ENCODE results near the gene HSPBP1.
A peak's percentile ranks its signal among the peaks of the same experiment; 100 is the strongest.
"Not testable (repeated sequence)": the region's sequence is repeated elsewhere in the genome, so short reads cannot be mapped to it uniquely, and the experiment has no call there.

The HSPBP1 gene

DNA sequence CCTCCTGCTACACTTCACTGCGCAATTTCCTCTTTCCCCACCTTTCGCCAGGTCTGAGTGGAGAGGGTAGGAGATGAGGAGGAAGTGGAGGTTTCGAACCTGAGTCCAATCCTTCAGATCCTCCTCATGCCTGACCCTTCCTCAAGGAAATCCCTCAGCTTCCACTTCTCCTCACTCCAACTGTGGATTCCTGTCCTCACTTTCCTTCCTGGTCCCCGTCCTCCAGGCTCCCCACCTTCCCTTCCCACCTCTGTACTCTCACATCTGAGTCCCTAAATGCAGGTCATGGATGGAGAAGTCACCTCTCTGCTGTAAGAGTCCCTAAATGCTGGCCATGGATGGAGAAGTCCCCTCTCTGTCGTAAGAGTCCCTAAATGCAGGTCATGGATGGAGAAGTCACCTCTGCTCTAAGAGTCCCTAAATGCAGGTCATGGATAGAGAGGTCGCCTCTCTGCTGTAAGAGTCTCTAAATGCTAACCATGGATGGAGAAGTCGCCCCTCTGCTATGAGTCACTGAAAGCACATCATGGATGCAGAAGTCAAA, 54.4 kb downstream of the HSPBP1 start:
- H3K4me1 ChIP-seq (ENCODE audit: control insufficient read depth in 2 of 2, insufficient read depth in 1 of 2, low read depth in 1 of 2, low read length in 2 of 2) = peaks cover 0 to 2% of the 10 kb centered on the region in 2 donors
- no peak overlapping the region for H4K8ac ChIP-seq (ENCODE audit: low read depth, low read length)
- H3K9me3 ChIP-seq (replicated peaks in 1 of 2; ENCODE audit: control insufficient read depth in 2 of 2, insufficient read depth in 1 of 2, low read depth in 1 of 2, low read length in 2 of 2) = peaks cover 1% of the 10 kb centered on the region in 2 donors
- H2BK120ac ChIP-seq (ENCODE audit: low read depth, low read length) = no peak overlapping the region
- no peak for DNase-seq (ENCODE audit: low spot score)
- H4K91ac ChIP-seq (ENCODE audit: low read depth, low read length, poor library complexity) = no peak overlapping the region
- H3K23ac ChIP-seq (ENCODE audit: low read depth, low read length, poor library complexity) = no peak overlapping the region
- H3K9ac ChIP-seq (ENCODE audit: low read depth, low read length, poor library complexity) = peak overlapping the region; percentile 3
- no peak overlapping the region for H3K27ac ChIP-seq (replicated peaks; ENCODE audit: low read length)
- H2AFZ ChIP-seq (ENCODE audit: low read length) = no peak overlapping the region
- no peak overlapping the region for H3K4me2 ChIP-seq (ENCODE audit: insufficient read depth, low read length, poor library complexity, severe bottlenecking)
- H3K14ac ChIP-seq (ENCODE audit: low read length) = no peak overlapping the region
- no peak overlapping the region for H2BK15ac ChIP-seq (ENCODE audit: low read length)
- no peaks in the 10 kb centered on the region for H3K27me3 ChIP-seq (ENCODE audit: control insufficient read depth in 3 of 3, insufficient read depth in 3 of 3, low read depth in 1 of 3, low read length in 3 of 3)
- WGBS, 2 donors (ENCODE audit: extremely low coverage in 2 of 2, insufficient read length in 2 of 2, insufficient replicate concordance in 1 of 2) = no CpG with 5 or more reads among the region's 7 CpGs
- no peak overlapping the region for H3K4me3 ChIP-seq (ENCODE audit: low read length in 2 of 2)
- H3K36me3 ChIP-seq (replicated peaks in 1 of 2; ENCODE audit: control insufficient read depth in 2 of 2, insufficient read depth in 2 of 2, low read length in 2 of 2) = peaks cover 15 to 51% of the 10 kb centered on the region in 2 donors
- H2BK12ac ChIP-seq (ENCODE audit: low read length) = no peak overlapping the region
- peak overlapping the region; percentile 78 for H2BK5ac ChIP-seq (ENCODE audit: low read length)
- H3K4ac ChIP-seq (ENCODE audit: low read length) = no peak overlapping the region
- no peak overlapping the region for H2AK5ac ChIP-seq (ENCODE audit: low read depth, low read length)
- no peak overlapping the region for H3K18ac ChIP-seq (ENCODE audit: low read length)
- H3K79me1 ChIP-seq (ENCODE audit: low read depth, low read length) = peaks cover 4% of the 10 kb centered on the region

DNA sequence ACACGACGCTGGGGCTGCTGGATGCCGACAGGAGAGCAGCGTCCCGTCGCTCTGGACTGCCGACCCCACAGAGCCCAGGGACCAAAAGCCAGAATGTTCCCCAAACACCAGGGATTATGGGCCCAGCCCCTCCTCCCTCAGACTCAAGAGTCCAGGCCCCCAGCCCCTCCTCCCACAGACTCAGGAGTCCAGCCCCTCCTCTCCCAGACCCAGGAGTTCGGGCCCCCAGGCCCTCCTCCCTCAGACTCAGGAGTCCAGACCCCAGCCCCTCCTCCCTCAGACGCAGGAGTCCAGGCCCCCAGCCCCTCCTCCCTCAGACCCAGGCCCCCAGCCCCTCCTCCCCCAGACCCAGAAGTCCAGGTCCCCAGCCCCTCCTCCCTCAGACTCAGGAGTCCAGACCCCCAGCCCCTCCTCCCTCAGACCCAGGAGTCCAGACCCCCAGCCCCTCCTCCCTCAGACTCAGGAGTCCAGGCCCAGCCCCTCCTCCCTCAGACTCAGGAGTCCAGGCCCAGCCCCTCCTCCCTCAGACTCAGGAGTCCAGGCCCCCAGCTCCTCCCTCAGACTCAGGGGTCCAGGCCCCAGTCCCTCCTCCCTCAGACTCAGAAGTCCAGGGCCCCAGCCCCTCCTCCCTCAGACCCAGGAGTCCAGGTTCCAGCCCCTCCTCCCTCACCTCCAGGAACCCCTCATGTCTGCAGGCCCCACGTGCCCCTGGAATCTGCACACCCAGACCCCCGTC, 55.1 kb downstream of the HSPBP1 start:
- H2BK12ac ChIP-seq (ENCODE audit: low read length); H2BK15ac ChIP-seq (ENCODE audit: low read length); H2BK120ac ChIP-seq (ENCODE audit: low read depth, low read length); H4K91ac ChIP-seq (ENCODE audit: low read depth, low read length, poor library complexity); H3K4me1 ChIP-seq (ENCODE audit: control insufficient read depth in 2 of 2, insufficient read depth in 1 of 2, low read depth in 1 of 2, low read length in 2 of 2); H4K8ac ChIP-seq (ENCODE audit: low read depth, low read length); H3K27me3 ChIP-seq (ENCODE audit: control insufficient read depth in 3 of 3, insufficient read depth in 3 of 3, low read depth in 1 of 3, low read length in 3 of 3); H2AK5ac ChIP-seq (ENCODE audit: low read depth, low read length); DNase-seq (ENCODE audit: low spot score); H3K4me3 ChIP-seq (ENCODE audit: low read length in 2 of 2); H3K4me2 ChIP-seq (ENCODE audit: insufficient read depth, low read length, poor library complexity, severe bottlenecking); H3K9me3 ChIP-seq (replicated peaks in 1 of 2; ENCODE audit: control insufficient read depth in 2 of 2, insufficient read depth in 1 of 2, low read depth in 1 of 2, low read length in 2 of 2); H3K9ac ChIP-seq (ENCODE audit: low read depth, low read length, poor library complexity); H3K27ac ChIP-seq (replicated peaks; ENCODE audit: low read length); H3K14ac ChIP-seq (ENCODE audit: low read length); H3K23ac ChIP-seq (ENCODE audit: low read depth, low read length, poor library complexity); H3K18ac ChIP-seq (ENCODE audit: low read length); H2AFZ ChIP-seq (ENCODE audit: low read length); H3K4ac ChIP-seq (ENCODE audit: low read length); H3K79me1 ChIP-seq (ENCODE audit: low read depth, low read length): not testable (repeated sequence)
- WGBS, 2 donors (ENCODE audit: extremely low coverage in 2 of 2, insufficient read length in 2 of 2, insufficient replicate concordance in 1 of 2) = no CpG with 5 or more reads among the region's 11 CpGs
- H2BK5ac ChIP-seq (ENCODE audit: low read length) = peak overlapping the region; percentile 78
- H3K36me3 ChIP-seq (replicated peaks in 1 of 2; ENCODE audit: control insufficient read depth in 2 of 2, insufficient read depth in 2 of 2, low read length in 2 of 2) = peaks cover 15 to 44% of the 10 kb centered on the region in 2 donors

DNA sequence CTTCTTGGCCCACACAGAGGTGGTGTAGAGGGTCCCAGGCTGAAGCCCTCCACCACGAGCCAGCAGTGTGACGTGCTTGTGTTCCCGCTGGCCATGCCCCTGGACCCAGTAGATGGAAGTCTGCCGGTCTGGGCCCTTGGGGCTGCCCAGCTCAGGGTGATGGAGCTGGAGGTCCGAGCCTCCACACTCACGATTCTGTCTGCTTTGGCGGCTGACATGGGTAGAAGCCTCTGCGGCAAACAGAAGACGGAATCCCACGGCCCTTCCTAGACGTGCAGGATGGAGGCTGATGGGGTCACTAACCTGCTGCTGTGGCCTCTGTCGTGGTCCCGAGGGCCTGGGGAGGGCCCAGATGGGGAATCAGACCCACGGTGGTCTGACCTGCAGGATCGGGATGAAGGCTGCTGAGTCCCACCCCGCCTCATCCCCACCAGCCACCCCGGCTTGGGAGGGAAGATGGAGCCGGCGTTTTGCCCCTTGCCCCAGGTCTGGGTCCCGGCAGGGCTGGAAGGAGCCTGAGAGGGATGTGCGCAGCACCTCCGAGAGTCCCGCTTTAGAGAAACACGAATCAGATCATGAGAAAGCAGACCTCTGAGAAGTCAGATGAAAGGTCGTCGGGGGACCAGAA, 55.8 kb downstream of the HSPBP1 start:
- Histone ChIP-seq H4K8ac (ENCODE audit: low read depth, low read length) (no peak overlapping the region), H2BK15ac (ENCODE audit: low read length) (no peak overlapping the region), H2BK120ac (ENCODE audit: low read depth, low read length) (no peak overlapping the region), H3K23ac (ENCODE audit: low read depth, low read length, poor library complexity) (peak overlapping the region; percentile 12), H2BK5ac (ENCODE audit: low read length) (peak overlapping the region; percentile 53), H3K9me3 (replicated peaks in 1 of 2; ENCODE audit: control insufficient read depth in 2 of 2, insufficient read depth in 1 of 2, low read depth in 1 of 2, low read length in 2 of 2) (peaks cover 6 to 7% of the 10 kb centered on the region in 2 donors), H3K4me3 (ENCODE audit: low read length in 2 of 2) (no peak overlapping the region), H3K18ac (ENCODE audit: low read length) (peak overlapping the region; percentile 17), H3K27ac (replicated peaks; ENCODE audit: low read length) (no peak overlapping the region), H4K91ac (ENCODE audit: low read depth, low read length, poor library complexity) (no peak overlapping the region), H3K4me2 (ENCODE audit: insufficient read depth, low read length, poor library complexity, severe bottlenecking) (no peak overlapping the region), H2BK12ac (ENCODE audit: low read length) (peak overlapping the region; percentile 10), H3K36me3 (replicated peaks in 1 of 2; ENCODE audit: control insufficient read depth in 2 of 2, insufficient read depth in 2 of 2, low read length in 2 of 2) (peaks cover 15 to 38% of the 10 kb centered on the region in 2 donors), H2AFZ (ENCODE audit: low read length) (no peak overlapping the region), H2AK5ac (ENCODE audit: low read depth, low read length) (no peak overlapping the region), H3K27me3 (ENCODE audit: control insufficient read depth in 3 of 3, insufficient read depth in 3 of 3, low read depth in 1 of 3, low read length in 3 of 3) (no peaks in the 10 kb centered on the region), H3K79me1 (ENCODE audit: low read depth, low read length) (peaks cover 4% of the 10 kb centered on the region), H3K14ac (ENCODE audit: low read length) (peak overlapping the region; percentile 38), H3K4me1 (ENCODE audit: control insufficient read depth in 2 of 2, insufficient read depth in 1 of 2, low read depth in 1 of 2, low read length in 2 of 2) (peaks cover 0 to 2% of the 10 kb centered on the region in 2 donors), H3K4ac (ENCODE audit: low read length) (no peak overlapping the region), H3K9ac (ENCODE audit: low read depth, low read length, poor library complexity) (peak overlapping the region; percentile 70)
- no CpG with 5 or more reads among the region's 26 CpGs for WGBS, 2 donors (ENCODE audit: extremely low coverage in 2 of 2, insufficient read length in 2 of 2, insufficient replicate concordance in 1 of 2)
- DNase-seq (ENCODE audit: low spot score) = no peak
